Activated CD8-positive, alpha-beta memory T cell treated with anti-CD3 and anti-CD28 coated beads for 24 hours (primary cell): Measurements from ENCODE around the gene HNRNPK.
"Not testable (repeated sequence)": the region's sequence is repeated elsewhere in the genome, so short reads cannot be mapped to it uniquely, and the experiment has no call there.

Experiments
- DNase-seq: peaks from one replicate; pipeline ENCODE4 v3.0.0-alpha.2; 2020

HNRNPK gene

GRCh38 chr9:83976372-83976771, 3.6 kb downstream of the HNRNPK start:
- DNase-seq, result no peak

GRCh38 chr9:83975300-83975699, 4.7 kb downstream of the HNRNPK start:
- no peak for DNase-seq

- no peak for DNase-seq
Observed at GRCh38 chr9:83972286-83972685, 7.7 kb downstream of the HNRNPK start.

- no peak for DNase-seq
Observed at GRCh38 chr9:83971485-83971884, 8.5 kb downstream of the HNRNPK start.

- no peak for DNase-seq
Observed at GRCh38 chr9:83969602-83970001, 10.4 kb downstream of the HNRNPK start.

DNA sequence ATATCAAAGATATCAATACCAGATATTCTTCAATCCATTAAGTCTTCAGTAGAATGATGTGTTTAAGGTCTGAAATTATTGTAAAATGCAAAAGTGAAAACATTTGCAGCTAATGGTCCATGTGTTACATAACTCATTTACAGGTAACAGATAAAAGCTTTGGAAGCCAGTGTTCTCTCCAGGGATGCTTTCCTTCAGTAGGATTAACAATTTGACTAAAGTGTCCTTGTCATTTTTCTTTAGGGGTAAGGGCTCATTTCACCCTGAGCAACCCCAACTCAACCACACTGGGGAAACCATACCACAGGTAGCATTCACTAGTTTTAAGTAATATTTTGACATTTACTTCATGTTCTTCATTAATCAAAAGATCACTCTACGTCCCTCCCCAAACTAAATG, 12.9 kb downstream of the HNRNPK start:
- DNase-seq, result no peak

DNA sequence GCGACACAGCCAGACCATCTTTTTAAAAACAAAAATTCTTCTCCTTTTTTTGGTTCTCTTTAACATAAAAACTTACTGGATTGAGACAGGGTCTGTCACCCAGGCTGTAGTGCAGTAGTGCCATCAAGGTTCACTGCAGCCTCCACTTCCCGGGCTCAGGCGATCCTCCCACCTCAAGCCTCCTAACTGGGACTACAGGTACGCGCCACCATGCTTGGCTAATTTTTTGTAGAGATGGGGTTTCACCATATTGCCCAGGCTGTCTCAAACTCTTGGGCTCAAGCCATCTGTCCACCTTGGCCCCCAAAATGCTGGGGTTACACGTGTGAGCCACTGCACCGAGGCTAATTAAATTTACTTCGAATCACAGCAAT, 13.8 kb downstream of the HNRNPK start:
- DNase-seq, result no peak

DNA sequence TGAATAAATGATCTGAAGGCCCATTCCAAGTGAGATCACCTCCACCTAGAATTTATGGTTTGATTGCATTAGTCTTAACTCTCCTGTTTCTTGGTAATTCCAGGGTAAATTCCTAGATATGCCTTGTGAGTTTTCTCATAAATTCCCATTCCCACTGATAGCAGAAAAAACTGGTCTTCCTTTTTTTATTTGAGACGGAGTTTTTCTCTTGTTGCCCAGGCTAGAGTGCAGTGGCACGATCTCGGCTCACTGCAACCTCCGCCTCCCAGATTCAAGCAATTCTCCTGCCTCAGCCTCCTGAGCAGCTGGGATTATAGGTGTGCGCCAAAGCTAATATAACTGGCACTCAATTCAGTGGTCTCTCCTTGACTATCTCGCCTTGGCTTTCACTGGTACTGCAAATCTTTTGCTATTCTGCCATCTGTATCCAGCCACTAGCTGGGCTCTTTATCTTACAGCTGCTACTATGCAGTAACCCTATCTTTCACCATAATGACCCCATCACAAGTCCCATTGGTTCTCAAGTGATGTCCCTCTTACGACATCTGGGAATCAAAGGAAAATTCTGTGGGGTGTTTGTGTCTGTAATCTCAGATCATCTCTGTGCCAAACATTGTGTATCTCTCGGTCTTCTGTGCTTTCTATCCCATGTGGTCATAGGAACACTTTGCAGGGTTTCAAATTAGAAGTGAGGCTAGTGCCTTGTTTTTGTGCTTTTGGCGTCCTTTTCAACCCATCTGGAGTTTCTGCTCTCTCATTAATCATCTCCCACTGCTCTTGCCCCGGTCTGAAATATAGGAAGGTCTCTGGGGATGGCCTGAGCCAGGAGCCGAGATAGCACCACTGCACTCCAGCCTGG, 14.4 kb downstream of the HNRNPK start:
- no peak for DNase-seq

- no peak for DNase-seq
Observed at GRCh38 chr9:83964973-83965349, 15.1 kb downstream of the HNRNPK start.

GRCh38 chr9:83962165-83962564, 17.9 kb downstream of the HNRNPK start:
- DNase-seq, result no peak

DNA sequence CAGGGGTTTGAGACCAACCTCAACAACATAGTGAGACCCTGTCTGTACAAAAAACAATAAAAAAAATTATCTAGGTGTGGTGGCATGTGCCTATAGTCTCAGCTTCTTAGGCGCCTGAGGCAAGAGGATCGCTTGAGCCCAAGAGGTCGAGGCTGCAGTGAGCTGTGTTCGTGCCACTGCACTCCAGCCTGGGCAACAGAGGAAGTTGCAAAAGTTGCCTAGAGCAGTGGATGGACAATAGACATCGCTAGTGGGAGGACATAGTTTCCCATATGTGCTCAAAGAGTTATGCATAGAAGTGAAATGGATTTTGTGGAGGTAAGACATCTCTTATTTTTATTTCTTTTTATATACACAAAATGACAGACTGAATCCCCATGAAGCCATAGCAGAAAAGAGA, 19.0 kb downstream of the HNRNPK start:
- DNase-seq, result peak; percentile 37

DNA sequence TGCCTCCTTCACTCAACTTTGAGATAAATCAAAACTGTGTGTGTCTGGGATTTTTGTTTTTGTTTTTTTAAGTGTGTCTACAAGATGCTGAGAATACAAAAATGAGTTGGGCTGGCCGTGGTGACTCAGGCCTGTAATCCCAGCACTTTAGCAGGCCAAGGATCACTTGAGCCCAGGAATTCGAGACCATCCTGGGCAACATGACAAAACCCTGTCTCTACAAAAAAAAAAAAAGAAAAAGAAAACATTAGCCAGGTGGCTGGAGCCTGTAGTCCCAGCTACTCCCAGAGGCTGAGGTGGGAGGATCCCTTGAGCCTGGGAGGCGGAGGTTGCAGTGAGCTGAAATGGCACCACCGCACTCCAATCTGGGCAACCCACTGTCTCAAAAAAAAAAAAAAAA, 21.0 kb downstream of the HNRNPK start:
- DNase-seq, result no peak

GRCh38 chr9:83957248-83957513, 22.8 kb downstream of the HNRNPK start:
- peak; percentile 52 for DNase-seq

GRCh38 chr9:83956436-83957247, 23.4 kb downstream of the HNRNPK start:
- peak; percentile 88 for DNase-seq

DNA sequence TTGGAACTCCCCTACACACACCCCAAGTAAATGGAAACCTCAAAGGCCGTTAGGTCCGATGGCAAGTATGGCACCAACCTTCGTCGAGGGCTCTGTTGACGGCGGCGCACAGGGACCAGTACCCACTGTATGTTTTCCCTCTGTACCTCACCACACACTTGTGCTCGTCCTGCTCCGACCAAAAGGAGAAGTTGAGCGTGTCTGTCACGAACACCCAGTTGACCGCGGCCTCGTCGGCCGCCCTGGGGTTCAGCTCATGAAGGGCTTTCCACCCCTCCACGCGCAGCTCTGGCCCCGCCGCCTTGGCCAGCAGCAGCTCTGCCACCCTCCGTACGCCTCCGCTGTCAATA, 24.0 kb downstream of the HNRNPK start:
- no peak for DNase-seq

GRCh38 chr9:83948096-83948495, 31.9 kb downstream of the HNRNPK start:
- not testable (repeated sequence) for DNase-seq

DNA sequence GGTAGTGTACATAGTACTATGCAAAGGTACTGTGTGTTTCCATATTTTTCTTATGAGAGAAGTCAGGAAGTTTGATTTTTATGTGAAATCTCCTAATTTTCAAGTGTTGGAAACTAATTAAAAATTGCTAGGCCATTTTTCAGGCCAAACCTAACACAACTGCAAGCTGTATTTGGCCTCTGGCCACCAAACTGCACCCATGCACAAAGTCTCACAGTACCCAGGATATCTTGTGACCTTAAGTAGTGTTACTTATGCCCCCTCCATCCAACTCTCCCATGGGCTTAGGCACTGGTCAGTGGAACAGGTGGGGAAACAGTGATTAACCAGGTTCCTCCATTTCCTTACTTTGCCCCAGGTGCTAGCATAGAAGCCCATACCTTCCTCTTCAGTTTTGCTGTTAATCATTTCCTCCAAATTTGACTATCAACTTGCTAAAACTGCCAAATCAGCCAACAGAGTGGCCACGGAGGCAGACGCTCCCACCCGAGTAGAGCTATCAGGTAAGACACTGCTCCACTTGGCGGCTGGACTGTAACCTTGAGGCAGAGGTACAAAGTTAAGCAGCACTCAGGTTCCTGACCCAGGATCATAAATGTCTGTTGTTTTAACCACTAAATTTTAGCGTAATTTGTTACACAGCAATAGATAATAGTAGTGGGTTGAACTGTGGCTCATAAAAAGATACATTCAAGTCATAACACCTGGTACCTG, 39.3 kb downstream of the HNRNPK start:
- DNase-seq, result no peak

GRCh38 chr9:83937861-83938455, 42.1 kb downstream of the HNRNPK start:
- DNase-seq, result no peak

DNA sequence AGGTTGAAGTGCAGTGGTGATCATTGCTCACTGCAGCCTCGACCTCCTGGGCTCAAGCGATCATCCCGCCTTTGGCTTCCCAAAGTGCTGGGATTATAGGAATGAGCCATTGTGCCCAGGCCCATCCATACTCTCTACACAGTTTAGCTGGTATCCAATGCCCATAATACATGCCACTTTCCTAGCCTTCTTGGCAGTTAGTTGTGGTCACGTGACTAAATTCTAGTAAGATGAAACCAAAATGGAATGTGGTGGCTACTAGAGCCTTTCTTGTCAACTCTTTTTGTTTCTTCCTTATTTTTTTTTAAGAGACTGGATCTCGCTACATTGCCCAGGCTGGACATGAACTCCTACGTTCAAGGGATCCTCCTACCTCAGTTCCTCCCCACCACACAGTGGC, 43.5 kb downstream of the HNRNPK start:
- DNase-seq, result no peak

- DNase-seq, result no peak
Observed at GRCh38 chr9:83935276-83935935, 44.6 kb downstream of the HNRNPK start.

GRCh38 chr9:83934569-83935275, 45.3 kb downstream of the HNRNPK start:
- DNase-seq, result no peak

- DNase-seq, result no peak
Observed at GRCh38 chr9:83933790-83934189, 46.2 kb downstream of the HNRNPK start.
